ENCODE data around the gene CALHM6.

GRCh38 chr6:116467514-116467913 lies 6.3 kb downstream of the CALHM6 start:
- TF ChIP-seq POLR2A (IDR thresholded peaks at IDR 0.05; ENCODE audit: low read depth, low read length) (no peak), BCLAF1 (IDR thresholded peaks at IDR 0.05) (no peak), POLR2AphosphoS5 (IDR thresholded peaks at IDR 0.05; ENCODE audit: low read length) (no peak), GABPA (IDR thresholded peaks at IDR 0.05; ENCODE audit: low read depth) (no peak), CTCF (IDR thresholded peaks at IDR 0.05 in 2 of 3, conservative IDR thresholded peaks at IDR 0.05 in 1 of 3; ENCODE audit: control insufficient read depth in 2 of 3, extremely low read depth in 1 of 3, insufficient read depth in 1 of 3, low read depth in 3 of 3, low read length in 3 of 3) (no peak), BRCA1 (IDR thresholded peaks at IDR 0.05; ENCODE audit: low read depth, low read length) (no peak), FOXM1 (IDR thresholded peaks at IDR 0.05; ENCODE audit: low read depth, low read length) (no peak), NFIC (IDR thresholded peaks at IDR 0.05; ENCODE audit: low read depth, low read length) (no peak), MTA2 (IDR thresholded peaks at IDR 0.05; ENCODE audit: low read depth) (no peak)

Measured in GM12878 (cell line).